Esophagus (tissue), 2 donors: Measurements from ENCODE around the gene SYNE1. TPM values are rescaled to one million over a fixed set of nuclear protein-coding genes. Genes with fewer than 3 reads are reported as not detected.

ENCODE experiments used
- H3K27ac ChIP-seq, 2 donors: one replicate each; pipeline ENCODE4 v1.5.1; 2013; ENCODE audit warnings: low read depth in 2 of 2, mild to moderate bottlenecking in 2 of 2, inconsistent platforms in 1 of 2, low read length in 1 of 2, moderate library complexity in 1 of 2
- H3K27me3 ChIP-seq, 2 donors: one replicate each; pipeline ENCODE4 v1.6.1; 2013; ENCODE audit warnings: low read length in 2 of 2, control low read depth in 1 of 2, mild to moderate bottlenecking in 1 of 2; ENCODE audit not compliant: insufficient read depth in 2 of 2, control insufficient read depth in 1 of 2
- H3K36me3 ChIP-seq, 2 donors: one replicate each; pipeline ENCODE4 v1.6.1; 2013; ENCODE audit warnings: low read length in 1 of 2; ENCODE audit not compliant: control insufficient read depth in 2 of 2, insufficient read depth in 2 of 2
- H3K4me1 ChIP-seq, 2 donors: one replicate each; pipeline ENCODE4 v1.6.1; 2013; ENCODE audit warnings: low read length in 1 of 2; ENCODE audit not compliant: control insufficient read depth in 2 of 2, insufficient read depth in 2 of 2
- H3K4me3 ChIP-seq, 2 donors: one replicate each; pipeline ENCODE4 v1.5.1; 2013; ENCODE audit warnings: low read length in 2 of 2, mild to moderate bottlenecking in 2 of 2, low read depth in 1 of 2, moderate library complexity in 1 of 2
- H3K9me3 ChIP-seq, 2 donors: one replicate each; pipeline ENCODE4 v1.6.1; 2013; ENCODE audit warnings: mild to moderate bottlenecking in 2 of 2, low read depth in 1 of 2, low read length in 1 of 2, moderate library complexity in 1 of 2; ENCODE audit not compliant: control insufficient read depth in 2 of 2, insufficient read depth in 1 of 2
- WGBS, 2 donors: extraction: QIAGEN DNeasy Blood & Tissue Kit; methylation state at CpG; one replicate each; pipeline ENCODE4 v1.1.7; 2013; 5-methylcytosine and 5-hydroxymethylcytosine counted together
- polyA plus RNA-seq, 2 donors: library from polyadenylated mRNA; stranded (reverse); fragments of 200-250 nt; gene quantifications; one replicate each; pipeline ENCODE4 v1.2.3, GENCODE V29; 2013
- donor health status: healthy with polysubstance abuse.
- donor health status: Bipolar disorder and iron deficiency.

SYNE1 gene
- polyA plus RNA-seq, 2 donors, result 5.4 to 7.1 TPM

DNA sequence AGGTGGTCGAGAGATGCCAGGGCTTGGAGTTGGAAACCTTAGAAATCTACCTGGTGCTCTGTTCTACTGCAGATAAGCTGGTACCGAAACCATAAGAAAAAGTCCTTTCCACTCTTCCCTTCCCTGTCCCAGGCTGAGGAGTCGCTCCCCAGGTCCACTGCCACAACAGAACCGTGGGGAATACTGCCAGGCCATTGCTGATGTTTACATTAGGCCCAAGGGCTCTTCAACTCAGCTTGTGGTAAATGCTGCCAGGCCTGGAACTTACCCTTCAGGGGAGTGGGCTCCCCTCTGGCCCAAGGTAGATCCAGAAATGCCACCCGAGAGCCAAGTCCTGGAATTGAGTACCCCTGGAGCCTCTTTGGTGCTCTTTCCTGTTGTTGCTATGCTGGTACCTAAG is 441.3 kb downstream of the SYNE1 start:
- Histone ChIP-seq H3K9me3 (no peaks in the 10 kb centered on the region), H3K27ac (no peak overlapping the region), H3K27me3 (no peaks in the 10 kb centered on the region), H3K36me3 (no peaks in the 10 kb centered on the region), H3K4me3 (no peak overlapping the region), H3K4me1 (no peaks in the 10 kb centered on the region)
- WGBS, 2 donors, result 82 to 87% methylated on average over 5 of the region's 5 CpGs

DNA sequence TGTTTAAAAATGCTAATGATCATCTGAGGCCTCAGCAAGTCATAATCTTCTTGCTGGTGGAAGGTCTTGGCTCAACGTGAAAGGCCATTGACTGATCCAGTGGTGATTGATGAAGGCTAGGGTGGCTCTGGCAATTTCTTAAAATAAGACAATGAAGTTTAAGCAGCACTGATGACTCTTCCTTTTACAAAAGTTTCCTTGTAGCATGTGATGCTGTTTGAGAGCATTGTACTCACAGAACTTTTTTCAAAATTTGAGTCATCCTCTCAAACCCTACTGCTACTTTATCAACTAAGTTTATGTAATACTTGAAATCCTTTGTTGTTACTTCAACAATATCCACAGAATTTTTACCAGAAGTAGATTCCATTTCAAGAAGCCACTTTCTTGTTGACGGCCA is 447.4 kb downstream of the SYNE1 start:
- Histone ChIP-seq H3K36me3 (no peaks in the 10 kb centered on the region), H3K4me3 (no peak overlapping the region), H3K9me3 (no peaks in the 10 kb centered on the region), H3K4me1 (no peaks in the 10 kb centered on the region), H3K27me3 (no peaks in the 10 kb centered on the region), H3K27ac (no peak overlapping the region)
- WGBS, 2 donors, result 53 to 63% methylated on average over 2 of the region's 2 CpGs

DNA sequence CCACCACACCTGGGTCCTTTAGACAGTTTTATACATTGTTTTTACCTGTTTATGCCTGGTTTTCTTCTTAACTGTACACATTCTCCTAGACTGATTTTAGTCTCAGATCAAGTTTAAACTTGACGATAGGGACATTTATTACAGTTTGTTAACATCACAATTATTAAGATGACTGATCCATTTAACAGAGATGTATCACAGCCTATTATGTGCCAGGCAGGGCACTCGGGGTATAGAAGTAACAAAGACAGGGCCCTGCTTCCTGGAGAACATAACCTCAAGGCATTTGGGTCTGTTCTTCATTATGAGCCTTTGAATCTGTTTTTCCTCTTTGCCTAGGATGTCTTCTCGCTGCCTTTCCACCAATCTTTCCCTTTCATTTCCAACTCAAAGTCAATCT is 449.2 kb downstream of the SYNE1 start:
- no peaks in the 10 kb centered on the region for H3K36me3 ChIP-seq
- H3K27me3 ChIP-seq, result no peaks in the 10 kb centered on the region
- H3K4me3 ChIP-seq, result no peak overlapping the region
- no peak overlapping the region for H3K27ac ChIP-seq
- 74 to 75% methylated on average over 3 of the region's 3 CpGs for WGBS, 2 donors
- no peaks in the 10 kb centered on the region for H3K9me3 ChIP-seq
- H3K4me1 ChIP-seq, result no peaks in the 10 kb centered on the region

DNA sequence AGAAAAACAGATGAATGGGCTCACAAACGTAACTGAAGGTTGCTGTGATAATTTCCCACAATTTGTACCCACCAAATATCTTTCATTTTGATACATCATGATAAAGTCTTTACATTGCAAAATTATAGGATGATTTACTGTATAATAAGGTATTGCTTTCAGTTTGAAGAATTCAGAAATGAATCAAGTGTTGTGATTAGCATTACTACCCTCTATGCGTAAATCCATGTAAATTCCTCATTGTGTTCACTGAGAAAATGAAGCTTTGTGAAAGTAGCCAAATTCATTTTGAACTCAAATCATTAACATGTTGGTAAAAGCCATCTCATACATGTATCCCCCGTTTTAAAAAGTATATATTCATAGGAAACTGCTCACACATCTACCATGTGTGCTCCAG is 450.3 kb downstream of the SYNE1 start:
- H3K4me1 ChIP-seq, result no peaks in the 10 kb centered on the region
- no peaks in the 10 kb centered on the region for H3K9me3 ChIP-seq
- no peaks in the 10 kb centered on the region for H3K27me3 ChIP-seq
- WGBS, 2 donors, result 86 to 89% methylated on average over 3 of the region's 3 CpGs
- no peaks in the 10 kb centered on the region for H3K36me3 ChIP-seq
- no peak overlapping the region for H3K27ac ChIP-seq
- no peak overlapping the region for H3K4me3 ChIP-seq

DNA sequence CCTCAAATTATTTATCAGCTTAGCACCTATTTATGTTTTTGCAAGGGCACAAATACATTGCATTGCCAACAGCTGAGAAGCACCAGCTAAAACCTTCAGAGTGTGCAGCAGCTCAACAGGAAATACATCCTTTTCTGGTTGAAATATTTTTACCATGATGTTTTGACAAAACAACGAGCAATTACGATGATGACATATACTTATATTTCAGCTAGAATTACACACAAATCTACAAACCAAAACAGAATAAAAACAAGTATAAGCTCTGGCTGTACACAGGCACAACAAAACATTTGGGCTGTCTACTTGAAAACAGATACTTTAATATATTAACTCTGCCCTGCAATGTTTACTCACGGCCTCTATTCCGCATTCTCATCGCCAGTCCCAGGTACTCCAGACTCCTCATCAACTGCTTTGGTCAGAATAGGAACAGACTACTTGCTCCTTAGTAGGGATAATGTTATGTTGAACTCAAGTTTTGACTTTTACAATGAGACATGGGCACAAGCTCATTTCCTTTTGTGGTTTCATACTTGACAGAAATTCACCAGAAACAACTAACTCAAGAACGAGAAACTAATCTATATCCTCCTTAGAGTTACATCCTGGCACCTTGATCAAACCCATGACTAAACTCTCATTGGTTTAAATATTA is 452.1 kb downstream of the SYNE1 start:
- Histone ChIP-seq H3K27me3 (no peaks in the 10 kb centered on the region), H3K9me3 (no peaks in the 10 kb centered on the region), H3K36me3 (no peaks in the 10 kb centered on the region), H3K27ac (no peak overlapping the region), H3K4me1 (no peaks in the 10 kb centered on the region), H3K4me3 (no peak overlapping the region)
- 63 to 76% methylated on average over 6 of the region's 6 CpGs for WGBS, 2 donors

DNA sequence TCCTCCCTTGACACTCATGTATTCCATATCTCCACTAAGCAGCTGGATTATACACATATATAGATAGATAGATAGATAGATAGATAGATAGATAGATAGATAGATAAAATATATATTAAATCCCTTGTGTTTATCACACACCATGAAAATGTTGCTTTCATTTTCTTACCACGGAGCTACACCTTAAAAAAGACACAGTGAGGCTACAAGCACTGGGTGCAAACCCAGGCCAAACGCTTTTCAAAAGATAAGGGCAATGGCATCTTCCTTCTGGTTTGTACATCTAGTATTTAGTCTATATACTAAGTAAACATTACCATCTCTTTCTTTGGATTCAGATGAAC is 452.6 kb downstream of the SYNE1 start:
- Histone ChIP-seq H3K27ac (no peak overlapping the region), H3K36me3 (no peaks in the 10 kb centered on the region), H3K4me3 (no peak overlapping the region), H3K9me3 (no peaks in the 10 kb centered on the region), H3K4me1 (no peaks in the 10 kb centered on the region), H3K27me3 (no peaks in the 10 kb centered on the region)
- 67 to 76% methylated on average over 2 of the region's 2 CpGs for WGBS, 2 donors

DNA sequence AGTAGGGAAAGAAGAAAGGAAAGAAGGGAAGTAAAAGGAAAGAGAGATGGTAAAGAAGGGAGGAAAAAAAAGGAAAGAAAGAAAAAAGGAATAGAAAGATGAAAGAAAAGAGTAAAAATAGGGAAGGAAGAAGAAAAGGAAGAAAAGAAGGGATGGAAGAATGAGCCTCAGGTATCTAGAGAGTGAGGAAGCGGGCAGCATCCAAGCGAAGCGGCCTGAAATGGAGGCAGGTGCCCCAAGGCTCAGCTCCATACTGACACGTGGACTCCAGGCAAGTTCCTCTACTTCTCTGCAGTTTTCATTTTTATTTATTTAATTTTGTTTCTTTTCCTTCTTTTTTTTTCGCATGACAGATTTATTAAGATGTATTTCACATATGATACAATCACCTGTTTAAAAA is 456.6 kb downstream of the SYNE1 start:
- Histone ChIP-seq H3K27me3 (no peaks in the 10 kb centered on the region), H3K9me3 (no peaks in the 10 kb centered on the region), H3K27ac (no peak overlapping the region), H3K4me3 (no peak overlapping the region), H3K36me3 (no peaks in the 10 kb centered on the region), H3K4me1 (no peaks in the 10 kb centered on the region)
- 96 to 97% methylated on average over 5 of the region's 5 CpGs for WGBS, 2 donors

DNA sequence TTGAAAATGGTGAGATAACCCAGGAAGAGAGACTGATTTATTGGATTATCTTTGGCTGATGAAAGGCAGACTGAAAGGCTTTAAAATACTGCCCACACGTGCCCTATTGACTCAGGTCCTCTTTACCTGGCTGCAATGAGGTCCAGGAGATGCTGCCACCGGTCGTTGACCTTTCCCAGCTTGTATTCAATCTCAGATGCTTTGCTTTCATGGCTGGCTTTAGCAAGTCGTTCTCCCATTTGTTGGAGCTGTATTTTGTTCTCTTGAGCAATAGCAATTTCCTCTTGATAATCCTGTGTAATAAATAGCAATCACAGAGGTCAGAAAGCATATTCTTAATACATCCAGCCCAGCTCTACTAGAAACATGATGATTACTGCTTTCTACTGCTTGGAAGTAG is 460.9 kb downstream of the SYNE1 start:
- Histone ChIP-seq H3K9me3 (no peaks in the 10 kb centered on the region), H3K27me3 (no peaks in the 10 kb centered on the region), H3K27ac (no peak overlapping the region), H3K4me1 (no peaks in the 10 kb centered on the region), H3K36me3 (no peaks in the 10 kb centered on the region), H3K4me3 (no peak overlapping the region)
- WGBS, 2 donors, result 76 to 81% methylated on average over 4 of the region's 4 CpGs

DNA sequence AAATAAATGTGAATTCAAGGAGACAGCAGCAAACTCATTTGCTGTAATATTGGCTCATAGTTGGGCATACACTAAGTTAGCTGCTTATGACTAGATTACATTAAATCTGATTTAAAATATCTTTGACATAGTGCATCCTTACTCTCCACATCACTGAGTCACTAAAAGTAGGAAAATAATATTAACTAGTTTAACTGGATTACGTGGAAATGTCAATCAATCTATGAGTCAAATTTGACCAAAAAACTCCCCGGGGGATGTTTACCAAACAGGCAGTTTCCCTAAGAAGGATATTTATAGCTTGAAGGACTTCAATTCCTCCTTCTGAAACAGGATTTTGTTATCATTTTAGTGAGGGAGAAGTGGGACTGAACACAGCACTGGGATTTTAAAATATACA is 463.2 kb downstream of the SYNE1 start:
- Histone ChIP-seq H3K9me3 (no peaks in the 10 kb centered on the region), H3K36me3 (no peaks in the 10 kb centered on the region), H3K27ac (no peak overlapping the region), H3K4me1 (no peaks in the 10 kb centered on the region), H3K4me3 (no peak overlapping the region), H3K27me3 (no peaks in the 10 kb centered on the region)
- 63 to 73% methylated on average over 2 of the region's 2 CpGs for WGBS, 2 donors

DNA sequence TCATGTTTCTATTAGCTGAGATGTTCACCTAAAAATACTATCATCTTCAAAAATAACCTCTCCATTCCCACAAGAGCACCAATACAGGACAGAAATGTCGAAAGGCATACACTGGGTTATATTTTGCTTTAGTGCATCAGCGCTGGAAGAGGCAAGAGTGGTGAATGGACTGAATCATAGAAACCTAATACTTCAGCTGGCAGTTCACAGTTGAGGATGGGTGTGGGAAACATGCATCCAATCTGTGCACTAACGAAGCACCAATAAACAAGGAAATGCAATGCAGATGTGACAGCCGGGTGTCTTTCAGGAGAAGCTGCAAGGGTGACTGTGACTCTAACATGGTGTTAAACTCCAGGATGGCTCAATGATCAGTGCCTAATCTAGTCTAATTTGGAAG is 463.8 kb downstream of the SYNE1 start:
- no peaks in the 10 kb centered on the region for H3K27me3 ChIP-seq
- no peaks in the 10 kb centered on the region for H3K4me1 ChIP-seq
- WGBS, 2 donors, result 89% methylated on average over 4 of the region's 4 CpGs
- no peaks in the 10 kb centered on the region for H3K9me3 ChIP-seq
- H3K4me3 ChIP-seq, result no peak overlapping the region
- H3K36me3 ChIP-seq, result no peaks in the 10 kb centered on the region
- H3K27ac ChIP-seq, result no peak overlapping the region
